ENCODE data around the gene PPP2R2D.
"Not testable (repeated sequence)": the region's sequence is repeated elsewhere in the genome, so short reads cannot be mapped to it uniquely, and the experiment has no call there.

Gene PPP2R2D

DNA sequence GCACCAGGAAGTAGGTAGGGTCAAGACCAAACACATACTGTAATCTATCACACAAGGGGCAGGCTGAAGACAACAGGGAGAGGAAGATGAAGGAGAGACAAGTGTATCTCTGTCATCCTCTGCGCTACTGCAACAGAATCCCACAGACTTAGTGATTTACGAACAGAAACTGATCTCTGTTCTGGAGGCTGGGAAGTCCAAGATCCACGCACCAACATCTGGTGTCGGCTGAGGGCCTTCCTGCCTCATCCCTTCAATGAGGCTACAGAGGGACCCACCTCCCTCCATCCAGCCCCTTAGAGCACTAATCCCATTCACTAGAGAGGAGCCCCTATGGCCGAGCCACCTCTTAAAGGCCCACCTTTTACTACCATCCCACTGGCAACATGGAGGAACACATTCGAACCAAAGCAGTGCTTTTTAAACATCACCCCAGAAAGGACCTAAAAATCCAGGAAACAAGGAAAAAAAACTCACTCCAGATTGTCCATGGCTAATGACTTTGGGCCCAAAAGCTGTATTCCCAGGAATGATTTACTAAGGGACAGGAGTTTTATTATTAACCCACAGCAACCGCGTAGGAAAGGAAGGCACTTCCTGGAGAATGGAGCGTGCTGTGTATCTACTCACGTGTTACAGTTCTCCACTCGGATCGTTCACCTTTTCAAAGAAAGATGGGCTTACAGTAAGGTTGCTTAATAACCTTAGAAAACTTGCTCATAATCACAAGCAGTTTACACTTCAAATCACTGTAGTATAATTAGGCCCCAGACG lies 76.7 kb downstream of the PPP2R2D start:
- no peak for DNase-seq (ENCODE audit: low spot score)

DNA sequence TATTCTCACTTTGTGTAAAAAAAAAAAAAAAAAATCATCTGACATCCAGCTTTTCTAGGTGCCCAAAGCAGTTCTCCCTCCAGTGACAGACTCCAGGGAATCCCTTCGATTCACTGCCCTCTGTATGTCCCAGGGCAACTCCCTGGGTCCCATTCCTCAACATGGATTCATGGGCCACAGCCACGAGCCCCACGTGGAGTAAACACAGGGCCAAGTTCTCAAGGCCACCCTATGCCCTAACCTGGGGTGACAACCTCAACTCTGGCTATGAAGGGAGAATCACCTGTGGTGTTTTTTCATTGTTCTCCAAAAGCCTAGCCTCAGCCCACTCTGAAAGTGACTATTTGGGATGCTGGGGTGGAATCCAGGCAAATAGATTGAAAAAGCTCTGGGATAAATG lies 77.6 kb downstream of the PPP2R2D start:
- no peak for DNase-seq (ENCODE audit: low spot score)

- no peak for DNase-seq (ENCODE audit: low spot score)
Observed at GRCh38 chr10:131978851-131979250, 78.0 kb downstream of the PPP2R2D start.

- DNase-seq (ENCODE audit: low spot score), result no peak
Observed at GRCh38 chr10:131979336-131979735, 78.5 kb downstream of the PPP2R2D start.

DNA sequence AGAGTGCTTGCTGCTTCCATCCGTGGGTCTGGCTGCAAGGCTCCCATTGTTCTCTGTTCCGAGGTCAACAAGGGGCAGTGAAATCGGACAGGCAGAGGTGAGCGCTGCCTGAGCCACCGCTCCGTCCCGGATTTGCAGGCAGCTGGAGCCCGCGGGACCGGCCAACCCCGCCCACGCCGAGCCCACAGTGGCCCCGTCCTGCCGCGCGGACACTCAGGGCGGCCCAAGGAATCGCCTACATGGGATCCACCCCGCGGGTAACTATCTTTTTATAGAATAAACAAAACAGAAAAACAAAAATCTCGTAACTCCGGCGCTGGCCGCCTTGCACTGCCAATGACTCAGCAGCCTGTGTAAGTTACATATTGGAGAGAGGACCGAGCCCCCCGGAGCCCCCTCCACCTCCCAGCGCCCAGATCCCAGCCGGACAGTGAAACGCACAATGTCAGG lies 79.0 kb downstream of the PPP2R2D start:
- peak; percentile 62 for DNase-seq (ENCODE audit: low spot score)

GRCh38 chr10:131980321-131980720 lies 79.5 kb downstream of the PPP2R2D start:
- DNase-seq (ENCODE audit: low spot score), result no peak

DNA sequence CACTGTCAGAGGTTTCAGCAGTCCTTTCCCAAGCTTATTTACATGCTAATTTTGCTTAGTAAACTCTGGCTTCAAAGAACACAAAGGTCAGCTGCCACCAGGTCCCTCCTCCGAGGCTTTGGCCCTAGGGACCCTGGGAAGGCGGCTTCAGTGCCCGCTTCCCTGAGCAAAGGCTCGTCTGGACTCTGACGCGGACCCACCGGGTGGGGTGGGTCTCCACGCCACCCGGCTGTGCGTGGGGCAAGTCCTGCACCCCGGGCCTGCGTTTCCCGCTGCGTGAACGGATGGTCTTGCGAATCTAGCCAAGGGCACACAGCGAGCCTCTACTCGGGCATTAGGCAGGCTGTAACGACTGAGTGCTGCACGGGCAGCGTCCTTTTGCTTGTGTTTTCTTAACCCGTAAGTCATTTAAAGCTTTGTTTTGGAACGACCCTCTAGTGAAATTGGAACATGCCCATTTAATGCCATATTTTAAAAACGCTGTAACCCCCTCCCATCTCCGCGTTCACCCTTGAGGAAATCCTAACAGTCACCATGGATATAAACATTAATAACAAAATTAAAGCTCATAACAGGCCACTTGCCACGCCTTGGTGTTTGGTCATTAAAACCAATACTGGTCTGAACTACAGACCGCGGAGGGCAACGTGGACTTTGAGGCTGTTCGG lies 80.1 kb downstream of the PPP2R2D start:
- DNase-seq (ENCODE audit: low spot score), result peak; percentile 57

DNA sequence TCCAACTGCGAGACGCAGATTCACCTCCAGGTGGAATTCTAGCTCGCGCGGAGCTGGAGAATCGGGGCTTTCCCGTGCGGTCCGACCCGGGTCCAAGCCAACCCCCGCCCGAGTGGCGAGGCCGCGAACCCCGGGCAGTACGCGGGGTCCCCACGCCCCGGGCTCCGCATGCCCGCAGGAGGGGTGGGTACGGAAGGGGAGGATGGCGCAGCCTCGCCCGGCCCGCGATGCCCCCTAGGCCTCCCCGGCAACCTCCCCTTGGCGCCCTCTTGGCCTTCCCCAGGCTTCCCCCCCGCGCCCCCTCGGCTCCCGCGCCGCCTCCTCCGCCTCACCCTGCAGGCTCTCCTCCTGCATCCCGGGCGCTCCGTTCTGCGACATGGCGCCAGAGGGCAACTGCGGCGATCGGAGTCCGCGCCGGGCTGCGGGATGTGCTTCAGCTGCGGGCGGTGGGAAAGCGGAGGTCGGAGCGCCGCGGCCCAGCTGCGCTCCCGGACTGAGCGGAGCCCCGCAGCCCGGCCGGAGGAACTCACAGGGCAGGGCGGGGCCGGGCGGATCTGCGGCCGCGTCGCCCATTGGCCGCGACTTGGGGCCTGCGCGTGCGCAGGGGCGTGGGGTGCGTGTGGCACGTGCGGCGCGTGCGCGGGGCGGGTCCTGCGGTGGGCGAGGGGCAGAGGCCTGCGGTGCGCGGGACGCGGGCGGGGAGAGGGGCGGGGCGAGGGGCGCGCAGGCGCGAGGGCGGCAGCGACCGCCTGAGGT lies 80.8 kb downstream of the PPP2R2D start, which contains the start of gene BNIP3:
TSS of gene BNIP3 (minus strand) at position 495 of the 756 bp plus-strand sequence. CDS start at position 378, 117 bp downstream.
- DNase-seq (ENCODE audit: low spot score), result peak; percentile 97

- DNase-seq (ENCODE audit: low spot score), result no peak
Observed at GRCh38 chr10:131982185-131982756, 81.5 kb downstream of the PPP2R2D start.

- no peak for DNase-seq (ENCODE audit: low spot score)
Observed at GRCh38 chr10:131982796-131983195, 82.0 kb downstream of the PPP2R2D start.

DNA sequence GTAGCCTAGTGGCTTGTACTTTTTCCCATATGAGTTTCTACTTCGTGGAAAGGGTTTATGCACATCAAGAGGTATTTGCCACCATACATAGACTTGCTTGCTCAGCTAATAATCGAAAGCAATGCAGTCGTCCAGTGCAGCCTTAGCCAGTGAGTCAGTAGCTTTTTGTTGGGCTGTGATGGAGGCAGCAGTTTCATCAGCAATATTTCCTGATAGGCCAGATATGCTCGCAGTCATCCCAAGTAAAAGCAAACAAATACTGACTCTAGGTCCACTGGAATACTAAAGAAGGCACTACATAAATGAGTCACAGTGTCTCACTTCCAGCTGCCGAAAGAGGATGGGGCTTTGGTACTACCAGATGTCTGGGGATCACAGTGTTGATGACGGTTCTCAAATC lies 83.0 kb downstream of the PPP2R2D start:
- no peak for DNase-seq (ENCODE audit: low spot score)

DNA sequence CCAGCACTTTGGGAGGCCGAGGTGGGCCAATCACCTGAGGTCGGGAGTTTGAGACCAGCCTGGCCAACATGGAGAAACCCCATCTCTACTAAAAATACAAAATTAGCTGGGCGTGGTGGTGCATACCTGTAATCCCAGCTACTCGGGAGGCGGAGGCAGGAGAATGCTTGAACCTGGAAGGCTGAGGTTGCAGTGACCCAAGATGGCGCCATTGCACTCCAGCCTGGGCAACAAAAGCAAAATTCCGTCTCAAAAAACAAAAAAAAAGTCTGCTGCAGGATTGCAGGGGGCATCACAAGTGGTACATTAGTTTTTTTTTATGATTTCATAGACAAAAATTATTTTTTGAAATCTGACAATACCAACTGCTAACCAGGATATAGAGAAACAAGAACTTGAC lies 86.0 kb downstream of the PPP2R2D start:
- DNase-seq (ENCODE audit: low spot score), result not testable (repeated sequence)

GRCh38 chr10:131987301-131987700 lies 86.5 kb downstream of the PPP2R2D start:
- not testable (repeated sequence) for DNase-seq (ENCODE audit: low spot score)

DNA sequence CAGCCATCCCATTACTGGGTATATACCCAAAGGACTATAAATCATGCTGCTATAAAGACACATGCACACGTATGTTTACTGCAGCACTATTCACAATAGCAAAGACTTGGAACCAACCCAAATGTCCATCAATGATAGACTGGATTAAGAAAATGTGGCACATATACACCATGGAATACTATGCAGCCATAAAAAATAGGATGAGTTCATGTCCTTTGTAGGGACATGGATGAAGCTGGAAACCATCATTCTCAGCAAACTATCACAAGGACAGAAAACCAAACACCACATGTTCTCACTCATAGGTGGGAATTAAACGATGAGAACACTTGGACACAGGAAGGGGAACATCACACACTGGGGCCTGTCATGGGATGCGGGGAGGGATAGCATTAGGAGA lies 87.0 kb downstream of the PPP2R2D start:
- DNase-seq (ENCODE audit: low spot score), result not testable (repeated sequence)

DNA sequence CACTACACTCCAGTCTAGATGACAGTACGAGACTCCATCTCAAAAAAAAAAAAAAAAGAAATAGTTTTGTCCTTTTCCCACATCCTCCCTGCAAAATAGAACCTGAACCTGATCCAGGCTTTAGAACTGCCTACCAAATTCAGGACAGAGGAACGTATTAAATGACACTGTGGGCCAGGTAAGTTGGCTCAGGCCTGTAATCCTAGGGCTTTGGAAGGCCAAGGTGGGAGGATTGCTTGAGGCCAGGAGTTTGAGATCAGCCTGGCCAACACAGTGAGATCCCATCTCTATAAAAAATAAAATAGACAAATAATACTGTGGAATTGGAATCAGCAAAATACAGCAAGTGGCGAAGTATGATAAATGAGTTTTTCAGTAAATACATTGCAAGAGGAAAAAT lies 90.9 kb downstream of the PPP2R2D start:
- no peak for DNase-seq (ENCODE audit: low spot score)

DNA sequence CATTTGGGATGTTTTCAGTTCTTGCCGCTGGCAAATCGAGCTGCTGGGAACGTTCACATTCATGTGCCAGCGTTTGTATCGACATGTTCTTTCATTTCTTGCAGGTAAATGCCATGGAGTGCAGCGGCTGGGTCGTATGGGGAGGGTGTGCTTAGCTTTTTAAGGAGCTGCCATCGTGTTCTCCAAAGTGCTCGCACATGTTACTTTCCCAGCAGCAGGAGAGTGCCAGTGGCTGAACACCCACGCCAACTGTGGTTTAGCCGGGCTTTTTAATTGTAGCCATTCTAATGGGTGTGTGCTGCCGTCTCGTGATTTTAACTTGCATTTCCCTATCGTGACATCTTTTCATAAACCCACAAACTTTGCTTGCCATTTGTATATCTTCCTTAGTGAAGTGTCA lies 92.5 kb downstream of the PPP2R2D start:
- no peak for DNase-seq (ENCODE audit: low spot score)

GRCh38 chr10:131994435-131994834 lies 93.6 kb downstream of the PPP2R2D start:
- DNase-seq (ENCODE audit: low spot score), result no peak

- no peak for DNase-seq (ENCODE audit: low spot score)
Observed at GRCh38 chr10:131996466-131997365, 95.9 kb downstream of the PPP2R2D start.

- peak; percentile 63 for DNase-seq (ENCODE audit: low spot score)
Observed at GRCh38 chr10:131997366-131998049, 96.7 kb downstream of the PPP2R2D start.

GRCh38 chr10:131998050-131998844 lies 97.4 kb downstream of the PPP2R2D start:
- no peak for DNase-seq (ENCODE audit: low spot score)
